HT1080 (cell line): ENCODE data around the gene SDK2. TPM values are rescaled to one million over a fixed set of nuclear protein-coding genes. Genes with fewer than 3 reads are reported as not detected.

Source experiments
- DNase-seq: peaks from one replicate; pipeline ENCODE4 v3.0.0-alpha.2; 2015; ENCODE audit warnings: low read depth
- total RNA-seq: library from RNA; depleted of rRNA; stranded (reverse); fragments of >200 nt; shearing (Covaris generic); gene quantifications from 2 replicates; pipeline ENCODE4 v1.2.3, GENCODE V29; 2014

SDK2 gene
- total RNA-seq, 1 experiment from 2014 or later: 0.39 TPM

DNA sequence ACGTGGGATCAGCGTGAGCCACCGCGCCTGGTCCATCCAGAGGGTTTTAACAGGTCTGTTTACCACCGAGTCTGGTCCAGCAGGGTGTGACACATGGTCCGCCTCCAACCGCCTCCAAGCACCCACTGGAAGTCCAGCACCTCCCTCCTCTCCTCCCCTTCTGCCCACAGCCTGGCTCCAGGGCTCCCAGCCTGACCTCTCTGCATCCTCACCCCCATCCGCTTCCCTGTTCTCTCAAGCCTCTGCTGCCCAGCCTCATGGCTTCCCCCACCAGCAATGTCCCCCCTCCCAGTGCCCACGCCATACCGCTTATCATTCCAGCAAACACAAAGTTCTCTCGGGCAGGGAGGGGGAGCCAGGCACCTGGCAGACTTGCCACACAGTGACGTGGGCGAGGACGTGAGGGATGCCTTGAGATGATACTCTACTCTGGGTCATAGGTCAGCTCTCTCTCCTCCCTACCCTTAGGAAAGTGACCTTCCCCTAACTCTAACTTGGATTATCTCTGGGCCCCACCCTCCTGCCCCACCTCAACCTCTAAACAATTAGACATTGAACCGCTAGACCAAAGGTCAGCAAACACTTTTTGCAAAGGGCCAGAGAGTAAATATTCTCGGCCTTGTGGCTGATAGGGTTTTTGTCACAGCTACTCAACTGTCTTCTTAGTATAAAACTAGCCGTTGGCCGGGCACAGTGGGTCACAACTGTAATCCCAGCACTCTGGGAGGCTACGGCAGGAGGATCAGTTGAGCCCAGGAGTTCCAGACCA, 355.5 kb downstream of the SDK2 start:
- no peak for DNase-seq

DNA sequence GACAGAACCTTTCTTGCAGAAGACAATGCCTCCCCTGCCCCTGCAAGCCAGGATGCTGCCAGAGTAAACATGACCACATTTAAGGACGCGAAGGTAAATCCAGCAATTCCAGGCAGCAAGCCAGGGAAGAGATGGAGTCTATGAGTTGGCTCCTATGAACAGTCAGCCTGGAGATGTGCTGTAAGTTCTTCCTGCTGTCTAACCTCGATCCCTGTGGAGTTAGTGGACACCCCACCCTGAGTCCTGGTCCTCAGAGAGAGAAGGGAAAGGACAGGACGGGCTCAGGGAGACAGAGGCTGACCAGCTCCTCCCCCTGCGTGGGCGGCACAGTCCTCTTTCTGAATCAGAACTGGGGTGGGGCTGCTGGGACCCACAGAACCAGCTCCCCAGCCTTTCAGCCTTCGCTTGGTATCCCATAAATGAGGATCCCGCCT, 357.4 kb downstream of the SDK2 start:
- DNase-seq: no peak

DNA sequence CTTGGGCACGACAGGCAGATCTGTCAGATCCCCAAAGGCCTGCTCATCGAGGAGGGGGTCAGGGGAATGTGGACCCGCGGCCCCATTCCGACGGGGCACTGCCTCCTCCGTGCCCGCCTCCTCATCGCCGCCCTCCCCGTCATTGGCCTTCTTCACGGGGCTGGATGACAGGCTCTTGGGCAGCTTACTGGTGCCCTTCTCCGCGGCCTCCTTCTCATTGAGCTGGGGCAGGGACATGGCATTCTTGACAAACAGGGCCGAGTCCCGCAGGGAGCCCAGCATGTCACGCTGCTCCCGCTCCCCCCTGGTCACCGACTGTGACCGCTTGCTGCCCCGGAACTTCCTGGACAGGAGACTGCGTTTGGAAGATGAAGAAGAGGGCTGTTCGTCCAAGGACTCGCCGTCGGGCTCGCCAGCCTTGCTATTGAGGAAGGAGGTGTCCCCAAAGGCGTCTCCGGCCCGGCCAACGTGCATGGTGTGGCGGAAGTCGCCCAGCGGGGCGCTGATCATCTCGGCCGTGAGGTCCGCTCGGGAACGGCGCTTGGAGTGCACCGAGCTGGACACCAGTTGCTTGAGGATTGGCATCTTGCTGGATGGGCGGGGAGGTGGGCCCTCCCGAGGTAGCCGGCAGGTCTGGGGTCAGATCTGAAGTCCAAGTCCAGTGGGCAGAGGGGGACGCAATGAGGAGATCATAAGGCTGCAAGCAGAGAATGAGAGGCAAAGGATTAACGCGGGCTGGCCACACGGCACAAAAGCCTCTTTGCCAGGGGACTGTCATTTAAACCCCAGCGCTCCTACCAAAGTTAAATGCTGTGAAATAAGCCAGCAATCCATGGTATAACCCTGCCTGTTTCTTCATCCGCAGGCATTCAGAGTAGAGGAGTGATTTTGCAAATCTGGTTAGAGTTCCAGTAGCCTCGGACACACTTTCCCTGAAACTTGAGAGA, 358.1 kb downstream of the SDK2 start:
- no peak for DNase-seq

DNA sequence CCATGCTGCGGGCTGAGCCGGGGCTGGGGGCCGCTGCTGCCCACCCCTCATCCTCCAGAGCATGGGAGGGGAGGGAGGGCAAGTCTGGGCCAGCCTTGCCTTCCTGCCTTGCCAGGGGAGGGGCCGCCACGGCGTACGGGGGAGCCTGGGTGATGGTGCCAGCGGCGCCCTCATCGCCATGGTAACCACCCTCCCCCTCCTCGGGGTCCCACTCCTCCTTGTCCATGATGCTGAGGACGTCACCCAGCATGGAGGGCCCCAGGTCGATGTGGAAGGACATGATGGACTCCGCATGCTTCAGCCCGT, 358.7 kb downstream of the SDK2 start:
- no peak for DNase-seq

DNA sequence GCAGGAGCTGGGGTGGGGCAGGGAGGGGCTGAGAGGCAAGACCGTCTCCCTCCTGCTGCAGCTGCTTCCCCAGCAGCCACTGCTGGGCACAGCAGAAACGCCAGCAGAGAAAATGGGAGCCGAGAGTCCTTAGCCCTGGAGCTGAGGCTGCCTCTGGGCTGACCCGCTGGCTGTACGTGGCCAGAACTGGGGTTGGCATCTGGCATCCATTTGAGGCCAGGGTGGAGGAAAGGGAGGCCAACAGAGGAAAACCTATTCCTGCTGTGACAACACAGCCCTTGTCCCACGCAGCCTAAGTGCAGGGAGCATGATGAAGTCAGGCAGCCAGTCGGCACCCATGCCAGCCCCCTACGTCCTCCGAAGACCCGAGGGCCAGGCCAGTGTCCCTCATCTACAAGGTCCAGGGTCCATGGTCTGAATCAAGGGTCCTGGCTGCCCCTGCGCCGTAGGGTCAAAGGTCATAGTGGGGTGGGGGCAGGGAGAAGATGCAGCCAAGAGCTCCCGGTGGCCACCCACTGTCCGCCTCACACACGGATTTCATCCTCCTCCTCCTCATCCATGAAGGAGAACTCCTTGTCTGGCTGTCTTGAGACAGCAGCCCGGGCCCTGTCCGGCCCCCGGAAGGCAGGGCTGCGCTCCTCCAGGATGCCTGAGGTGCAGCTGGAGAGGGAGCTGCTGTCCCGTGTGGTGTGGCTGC, 359.2 kb downstream of the SDK2 start:
- DNase-seq: no peak
